ENCODE results near the gene MAS1L. TPM values are rescaled to one million over a fixed set of nuclear protein-coding genes. Genes with fewer than 3 reads are reported as not detected.

MAS1L gene
- polyA plus RNA-seq, 5 donors: not detected

GRCh38 chr6:29510746-29511300 is 23.1 kb upstream of the MAS1L start:
- no peak for DNase-seq

DNA sequence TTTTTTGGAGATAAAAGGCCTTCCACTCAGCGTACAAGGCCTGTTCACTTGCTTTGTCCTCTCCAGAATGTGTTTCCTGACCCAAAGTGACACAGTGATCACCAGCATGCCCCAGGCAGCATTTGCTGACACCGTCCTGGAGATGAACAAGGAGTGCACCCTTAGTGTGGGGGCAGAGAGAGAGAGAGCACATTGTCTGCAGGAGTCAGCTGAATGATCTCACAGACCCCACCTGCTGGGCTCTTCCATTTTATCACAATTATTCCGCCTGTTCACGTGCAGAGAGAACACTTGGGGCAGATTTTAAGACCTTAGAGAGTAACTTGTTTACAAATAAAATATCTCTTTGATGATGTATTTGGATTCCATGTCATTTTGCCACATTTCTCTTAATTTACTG is 22.4 kb upstream of the MAS1L start:
- DNase-seq: no peak

DNA sequence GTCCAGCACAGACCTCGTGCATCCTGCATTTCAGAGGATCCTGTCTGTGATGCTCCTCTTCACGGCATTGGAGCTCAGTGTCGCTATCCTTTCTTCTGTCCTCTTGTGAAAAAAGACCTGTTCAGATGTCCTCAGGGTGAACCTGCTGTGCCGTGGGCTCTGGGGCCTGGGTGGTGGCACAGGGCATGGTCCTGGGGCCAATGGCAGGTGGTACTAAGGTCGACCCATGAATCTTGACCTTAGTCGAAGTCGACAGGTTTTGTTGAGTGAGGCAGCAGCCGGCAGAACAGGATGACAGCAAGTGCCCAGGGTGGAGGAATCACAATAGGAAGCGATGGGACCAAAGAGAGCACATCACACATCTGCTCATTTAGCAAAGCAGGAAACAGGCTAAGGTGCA is 22.0 kb upstream of the MAS1L start:
- no peak for DNase-seq

- DNase-seq: no peak
Measured at GRCh38 chr6:29509239-29509638, 21.5 kb upstream of the MAS1L start.

DNA sequence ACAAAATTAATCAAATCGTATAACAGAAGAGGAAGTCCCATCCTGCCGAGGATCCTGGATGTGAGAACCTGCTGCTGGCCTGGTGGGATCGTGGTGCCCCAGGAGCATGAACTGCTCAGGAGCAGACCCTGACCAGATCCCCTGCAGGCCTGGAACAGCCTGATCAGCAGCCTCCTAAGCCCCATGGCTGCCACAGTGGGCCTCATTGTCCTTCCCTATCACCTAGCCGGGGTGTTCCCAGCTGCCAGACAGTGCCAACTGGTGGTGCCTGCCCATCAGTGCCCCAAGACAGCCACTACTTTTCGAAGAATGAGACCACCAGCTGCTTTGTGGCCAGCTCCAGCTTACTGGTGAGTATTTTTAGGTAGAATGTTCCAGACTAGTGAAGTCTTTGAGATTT is 19.6 kb upstream of the MAS1L start:
- DNase-seq: no peak

GRCh38 chr6:29506446-29507067 is 18.8 kb upstream of the MAS1L start:
- no peak for DNase-seq

DNA sequence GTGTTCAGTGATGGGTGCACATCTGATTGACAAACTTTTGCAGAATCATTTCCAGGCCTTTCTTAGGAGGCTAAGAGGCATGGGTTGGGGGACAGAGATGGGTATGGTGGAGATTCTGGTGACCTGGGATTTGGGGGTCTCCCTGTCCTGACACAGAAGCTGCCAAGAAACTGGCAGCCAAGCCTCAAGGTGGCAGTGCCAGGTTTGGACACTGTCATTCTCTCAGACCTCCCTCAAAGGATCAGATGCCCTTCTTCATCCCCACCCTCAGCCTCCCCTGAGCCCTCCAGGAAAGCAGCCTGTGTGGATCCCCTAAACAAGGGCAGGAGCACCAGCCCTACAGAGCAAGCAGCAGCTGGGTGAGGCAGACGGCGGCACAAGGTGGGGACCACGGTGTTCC is 18.1 kb upstream of the MAS1L start:
- no peak for DNase-seq

GRCh38 chr6:29504961-29505360 is 17.2 kb upstream of the MAS1L start:
- no peak for DNase-seq

DNA sequence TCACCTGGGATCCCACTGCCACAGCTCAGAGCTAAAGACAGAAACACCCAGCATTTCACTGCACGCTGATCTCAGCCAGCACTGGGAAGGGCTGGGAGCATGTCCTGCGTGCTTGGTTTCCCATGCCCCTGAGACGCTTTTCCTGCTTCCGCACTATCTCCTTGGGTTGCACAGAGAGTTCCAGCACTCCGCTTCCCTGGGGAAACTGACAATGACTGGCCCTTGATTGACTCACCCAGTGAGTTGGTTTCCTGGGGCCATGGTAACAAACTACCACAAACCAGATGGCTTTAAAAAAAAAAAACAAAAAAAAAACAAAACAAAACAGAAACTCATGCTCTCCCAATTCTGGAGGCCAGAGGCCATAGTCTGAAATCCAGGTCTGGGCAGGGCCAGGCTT is 14.8 kb upstream of the MAS1L start:
- DNase-seq: no peak

DNA sequence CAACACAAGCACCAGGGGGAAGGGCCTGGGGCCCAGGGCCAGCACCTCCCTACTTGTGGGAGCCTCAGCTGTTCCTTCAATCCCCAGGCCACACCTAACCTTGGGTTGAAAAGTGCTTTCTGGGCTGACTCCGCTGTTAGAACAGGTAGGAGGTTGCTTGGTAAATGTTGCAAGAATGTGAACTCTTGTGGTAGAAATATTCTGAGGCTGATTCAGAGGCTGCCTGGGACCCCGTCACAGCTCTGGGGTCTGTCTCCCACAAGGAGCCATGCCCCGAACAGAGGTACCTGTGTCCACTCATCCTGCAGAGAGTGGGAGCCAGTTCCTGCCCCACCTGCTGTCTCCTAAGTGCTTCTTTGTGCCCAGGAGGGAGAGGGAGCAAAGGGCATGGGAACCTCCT is 14.4 kb upstream of the MAS1L start:
- no peak for DNase-seq

DNA sequence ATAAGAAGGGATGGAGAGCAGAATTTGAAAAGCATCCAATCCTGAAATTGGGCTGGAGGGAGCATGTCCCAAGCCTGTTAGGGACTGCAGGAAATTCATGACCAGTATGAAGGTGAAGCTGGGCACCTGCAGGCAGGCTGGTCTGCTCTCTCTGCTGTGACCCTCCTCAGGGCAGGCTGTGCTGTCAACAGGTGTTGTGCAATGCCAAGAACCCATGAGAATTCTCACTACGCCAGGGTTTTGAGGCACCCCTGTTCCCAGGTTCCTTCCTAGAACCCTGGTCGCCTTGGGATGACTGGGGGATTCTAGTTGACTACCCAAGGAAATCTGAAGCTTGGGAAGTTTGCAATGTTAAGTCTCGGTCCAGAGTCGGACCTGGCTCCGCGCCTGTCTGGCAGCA is 13.3 kb upstream of the MAS1L start:
- no peak for DNase-seq

DNA sequence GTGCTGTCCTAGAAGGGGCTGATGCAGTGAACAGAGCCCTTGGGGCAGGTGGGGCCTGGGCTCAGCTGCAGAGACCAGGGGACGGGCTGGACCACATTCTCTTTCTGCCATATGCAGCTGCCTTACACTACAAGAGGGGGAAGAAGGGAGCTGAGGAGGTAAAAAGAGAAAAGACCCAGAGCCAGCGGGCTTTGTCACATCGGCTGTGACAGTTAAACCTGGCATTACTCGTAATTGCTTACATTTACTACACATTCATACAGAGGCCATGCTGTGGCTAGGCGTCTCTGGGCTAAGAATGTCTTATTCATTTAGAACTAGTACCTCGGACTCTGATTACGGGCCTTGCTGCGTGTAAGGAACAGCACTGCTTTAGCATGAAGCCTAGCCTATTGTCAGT is 12.8 kb upstream of the MAS1L start:
- DNase-seq: no peak

DNA sequence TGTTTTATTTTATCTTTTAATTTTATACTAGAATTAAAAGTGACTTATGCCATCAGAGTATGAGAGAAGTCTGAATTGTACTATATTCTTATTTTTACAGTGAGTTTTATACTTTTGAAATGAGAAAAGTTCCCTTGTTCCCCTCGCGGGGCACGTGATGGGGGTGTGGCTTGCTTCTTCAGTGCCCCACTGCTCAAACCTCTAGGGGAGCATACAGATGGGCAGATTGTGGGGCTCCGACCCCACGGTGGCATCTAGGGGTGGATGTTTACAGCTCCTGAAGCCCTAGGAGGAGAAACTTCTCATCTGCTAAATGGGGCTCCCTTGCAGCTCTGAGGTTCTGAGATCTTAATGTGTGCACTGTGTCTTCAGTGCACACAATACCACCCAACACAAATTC is 11.9 kb upstream of the MAS1L start:
- DNase-seq: no peak

GRCh38 chr6:29496961-29497360 is 9.2 kb upstream of the MAS1L start:
- no peak for DNase-seq

GRCh38 chr6:29495571-29495970 is 7.8 kb upstream of the MAS1L start:
- no peak for DNase-seq

DNA sequence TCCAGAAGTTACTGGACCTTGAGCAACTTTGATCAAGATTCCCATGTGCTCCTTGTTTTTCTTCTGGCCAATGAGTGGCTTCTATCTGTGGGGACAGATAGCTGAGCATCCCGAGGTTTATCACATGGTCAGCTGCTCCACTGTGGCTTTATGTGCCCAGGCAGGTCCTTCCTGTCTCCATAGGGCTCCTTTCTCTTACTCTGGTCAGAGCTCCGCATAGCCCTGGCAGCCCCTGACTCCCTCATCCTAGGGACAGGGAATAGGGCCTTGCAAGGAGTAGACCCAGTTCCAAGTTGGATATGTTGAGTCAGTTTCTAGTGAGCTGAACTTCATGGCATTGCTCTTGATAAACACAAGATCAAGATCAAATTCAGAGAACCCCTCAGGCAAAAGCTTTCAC is 6.4 kb upstream of the MAS1L start:
- DNase-seq: no peak

GRCh38 chr6:29493261-29493660 is 5.5 kb upstream of the MAS1L start:
- DNase-seq: no peak

GRCh38 chr6:29491574-29491973 is 3.8 kb upstream of the MAS1L start:
- DNase-seq: no peak

- DNase-seq: no peak
Measured at GRCh38 chr6:29490552-29490951, 2.8 kb upstream of the MAS1L start.

- no peak for DNase-seq
Measured at GRCh38 chr6:29490055-29490454, 2.3 kb upstream of the MAS1L start.

DNA sequence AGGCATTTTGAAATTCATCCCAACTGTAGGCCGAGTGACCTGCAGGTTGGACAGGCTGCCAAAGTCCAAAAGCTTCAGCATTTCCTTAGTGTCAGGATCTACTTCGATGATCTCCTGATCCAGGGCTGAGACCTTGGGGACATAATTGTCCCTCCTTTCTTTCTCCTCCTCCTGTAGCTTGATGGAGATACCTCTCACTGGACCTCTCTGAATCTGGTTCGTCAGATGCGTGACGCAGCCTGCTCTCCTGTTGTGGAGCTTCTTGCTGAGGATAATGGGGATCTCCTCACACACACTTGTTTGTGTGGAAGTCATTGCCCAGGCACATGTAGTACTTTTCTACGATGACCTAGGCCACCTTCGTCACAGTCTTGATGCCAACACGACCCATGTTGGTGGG is 1.5 kb upstream of the MAS1L start:
- DNase-seq: no peak

- no peak for DNase-seq
Measured at GRCh38 chr6:29488874-29489273, 1.1 kb upstream of the MAS1L start.

DNA sequence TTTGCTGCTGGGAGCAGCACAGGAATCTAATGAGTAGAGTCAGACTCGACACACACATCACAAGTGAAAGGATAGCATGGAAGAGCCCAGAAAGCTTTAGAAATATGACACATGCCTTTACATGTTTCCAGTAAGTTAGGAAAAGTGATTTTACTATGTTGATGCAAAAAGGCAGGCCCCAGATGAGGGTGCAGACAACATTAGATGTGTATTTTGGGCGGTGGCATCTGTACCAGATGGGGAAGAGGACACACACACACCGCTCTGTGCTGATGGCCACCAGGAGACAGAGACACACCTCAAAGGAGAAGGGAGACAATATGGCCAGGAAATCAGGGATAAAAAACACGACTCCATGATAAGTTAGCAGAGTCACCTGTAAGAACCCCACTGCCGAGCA is 625 bp downstream of the MAS1L start:
- no peak for DNase-seq

- no peak for DNase-seq
Measured at GRCh38 chr6:29486577-29486976, 1.2 kb downstream of the MAS1L start.
